Testis (tissue), 2 donors: Measurements from ENCODE around the gene OR52K2.

Source experiments
- POLR2A ChIP-seq: fragments of 450-650 bp; IDR thresholded peaks from one replicate; pipeline ENCODE4 v1.6.1; 2017; ENCODE audit warnings: antibody characterized with exemption, mild to moderate bottlenecking, moderate library complexity
- TF ChIP-seq, protein P1 (sequence below), 3 experiments: fragments of 450-650 bp in 2 of 3; fragments of 200-600 bp in 1 of 3; sonication (generic) in 1 of 3; IDR thresholded peaks; one replicate each; pipeline ENCODE4 v1.5.1; 2016 to 2019; ENCODE audit warnings: antibody characterized with exemption in 3 of 3, mild to moderate bottlenecking in 2 of 3, moderate library complexity in 1 of 3

DNA sequence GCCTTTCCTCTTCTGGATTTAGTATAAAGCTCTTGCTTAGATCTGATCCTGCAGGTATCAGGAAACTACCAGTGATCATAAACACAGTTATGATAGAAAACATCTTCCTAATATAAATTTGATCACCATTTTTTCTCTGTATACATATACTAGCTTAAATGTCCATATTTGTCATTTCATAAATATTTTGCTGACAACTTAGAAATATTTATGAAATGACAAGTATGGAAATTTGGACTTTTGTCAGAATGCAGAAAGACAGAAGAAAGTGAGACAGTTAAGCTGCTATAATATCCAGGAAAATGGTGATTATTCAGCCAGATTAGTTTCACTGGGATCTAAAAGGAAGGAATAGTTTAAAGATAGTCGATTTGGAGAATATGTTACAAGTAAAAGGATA, 32.8 kb upstream of the OR52K2 start:
- TF ChIP-seq, protein P1, sequence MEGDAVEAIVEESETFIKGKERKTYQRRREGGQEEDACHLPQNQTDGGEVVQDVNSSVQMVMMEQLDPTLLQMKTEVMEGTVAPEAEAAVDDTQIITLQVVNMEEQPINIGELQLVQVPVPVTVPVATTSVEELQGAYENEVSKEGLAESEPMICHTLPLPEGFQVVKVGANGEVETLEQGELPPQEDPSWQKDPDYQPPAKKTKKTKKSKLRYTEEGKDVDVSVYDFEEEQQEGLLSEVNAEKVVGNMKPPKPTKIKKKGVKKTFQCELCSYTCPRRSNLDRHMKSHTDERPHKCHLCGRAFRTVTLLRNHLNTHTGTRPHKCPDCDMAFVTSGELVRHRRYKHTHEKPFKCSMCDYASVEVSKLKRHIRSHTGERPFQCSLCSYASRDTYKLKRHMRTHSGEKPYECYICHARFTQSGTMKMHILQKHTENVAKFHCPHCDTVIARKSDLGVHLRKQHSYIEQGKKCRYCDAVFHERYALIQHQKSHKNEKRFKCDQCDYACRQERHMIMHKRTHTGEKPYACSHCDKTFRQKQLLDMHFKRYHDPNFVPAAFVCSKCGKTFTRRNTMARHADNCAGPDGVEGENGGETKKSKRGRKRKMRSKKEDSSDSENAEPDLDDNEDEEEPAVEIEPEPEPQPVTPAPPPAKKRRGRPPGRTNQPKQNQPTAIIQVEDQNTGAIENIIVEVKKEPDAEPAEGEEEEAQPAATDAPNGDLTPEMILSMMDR (IDR thresholded peaks at IDR 0.05), result no peak
- TF ChIP-seq POLR2A, result no peak
